Smooth muscle cell (in vitro differentiated cells): Measurements from ENCODE around the gene APLP2. TPM values are rescaled to one million over a fixed set of nuclear protein-coding genes. Genes with fewer than 3 reads are reported as not detected.

Experiments used
- DNase-seq: peaks from one replicate; lab custom pipeline; 2025; ENCODE audit not compliant: unreplicated experiment; lab: John Stamatoyannopoulos, UW
- H2AFZ ChIP-seq: fragments of 200-600 bp; sonication (generic); 2 replicates; pipeline ENCODE4 v1.6.0; 2016; ENCODE audit warnings: antibody characterized with exemption, low read depth, mild to moderate bottlenecking
- H3F3A ChIP-seq: fragments of 200-600 bp; sonication (generic); 2 replicates; pipeline ENCODE4 v1.6.0; 2017; ENCODE audit warnings: antibody characterized with exemption, low read depth
- H3K27ac ChIP-seq: fragments of 200-600 bp; sonication (generic); 2 replicates; pipeline ENCODE4 v1.5.1; 2016; ENCODE audit warnings: low read depth, mild to moderate bottlenecking
- H3K27me3 ChIP-seq: fragments of 200-600 bp; sonication (generic); 2 replicates; pipeline ENCODE4 v1.6.1; 2016; ENCODE audit warnings: low read depth, mild to moderate bottlenecking
- H3K36me3 ChIP-seq: fragments of 200-600 bp; sonication (generic); 2 replicates; pipeline ENCODE4 v1.5.1; 2016; ENCODE audit warnings: low read depth
- H3K4me1 ChIP-seq: fragments of 200-600 bp; sonication (generic); 2 replicates; pipeline ENCODE4 v1.5.1; 2016; ENCODE audit warnings: low read depth
- H3K4me2 ChIP-seq: fragments of 200-600 bp; sonication (generic); 2 replicates; pipeline ENCODE4 v1.6.0; 2016; ENCODE audit warnings: mild to moderate bottlenecking
- H3K4me3 ChIP-seq: fragments of 200-600 bp; sonication (generic); 2 replicates; pipeline ENCODE4 v1.5.1; 2016; ENCODE audit warnings: mild to moderate bottlenecking
- H3K79me2 ChIP-seq: fragments of 200-600 bp; sonication (generic); 2 replicates; pipeline ENCODE4 v1.6.0; 2016; ENCODE audit warnings: low read depth, mild to moderate bottlenecking
- H3K9ac ChIP-seq: fragments of 200-600 bp; sonication (generic); 2 replicates; pipeline ENCODE4 v1.6.0; 2016; ENCODE audit warnings: low read depth
- H3K9me3 ChIP-seq: fragments of 200-600 bp; sonication (generic); replicated peaks from 2 replicates; pipeline ENCODE4 v1.5.1; 2016; ENCODE audit warnings: low read depth
- H4K20me1 ChIP-seq: fragments of 200-600 bp; sonication (generic); 2 replicates; pipeline ENCODE4 v1.6.0; 2016; ENCODE audit warnings: low read depth
- WGBS: methylation state at CpG from one replicate; pipeline ENCODE4 v1.1.7; 2016; ENCODE audit warnings: low lambda C conversion rate; 5-methylcytosine and 5-hydroxymethylcytosine counted together
- polyA plus RNA-seq: library from polyadenylated mRNA; unstranded; fragments of >200 nt; fragmentation: Nextera tagmentation; extraction: Ambion mirVana; gene quantifications from 2 replicates; pipeline ENCODE4 v1.2.1, GENCODE V29; 2016
- total RNA-seq: library from RNA; depleted of rRNA; stranded (reverse); fragments of >200 nt; gene quantifications from 2 replicates; pipeline ENCODE4 v1.2.3, GENCODE V29; 2014
- TF ChIP-seq, protein P1 (sequence below): fragments of 200-600 bp; sonication (generic); IDR thresholded peaks from 2 replicates; pipeline ENCODE4 v1.5.1; 2017; ENCODE audit warnings: borderline replicate concordance, mild to moderate bottlenecking, antibody characterized with exemption; ENCODE audit not compliant: insufficient read depth, poor library complexity, severe bottlenecking

The APLP2 gene
- total and polyA plus RNA-seq, 2 experiments from 2014 or later, result 121 to 146 TPM

DNA sequence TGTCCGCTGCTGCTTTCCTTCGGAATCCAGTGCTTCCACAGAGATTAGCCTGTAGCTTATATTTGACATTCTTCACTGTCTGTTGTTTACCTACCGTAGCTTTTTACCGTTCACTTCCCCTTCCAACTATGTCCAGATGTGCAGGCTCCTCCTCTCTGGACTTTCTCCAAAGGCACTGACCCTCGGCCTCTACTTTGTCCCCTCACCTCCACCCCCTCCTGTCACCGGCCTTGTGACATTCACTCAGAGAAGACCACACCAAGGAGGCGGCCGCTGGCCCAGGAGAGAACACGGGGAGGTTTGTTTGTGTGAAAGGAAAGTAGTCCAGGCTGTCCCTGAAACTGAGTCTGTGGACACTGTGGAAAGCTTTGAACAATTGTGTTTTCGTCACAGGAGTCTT lies 74.4 kb downstream of the APLP2 start:
- DNase-seq, result no peak
- 84% methylated on average over 10 of the region's 10 CpGs for WGBS
- H3K9me3 ChIP-seq, result no peaks in the 10 kb centered on the region

DNA sequence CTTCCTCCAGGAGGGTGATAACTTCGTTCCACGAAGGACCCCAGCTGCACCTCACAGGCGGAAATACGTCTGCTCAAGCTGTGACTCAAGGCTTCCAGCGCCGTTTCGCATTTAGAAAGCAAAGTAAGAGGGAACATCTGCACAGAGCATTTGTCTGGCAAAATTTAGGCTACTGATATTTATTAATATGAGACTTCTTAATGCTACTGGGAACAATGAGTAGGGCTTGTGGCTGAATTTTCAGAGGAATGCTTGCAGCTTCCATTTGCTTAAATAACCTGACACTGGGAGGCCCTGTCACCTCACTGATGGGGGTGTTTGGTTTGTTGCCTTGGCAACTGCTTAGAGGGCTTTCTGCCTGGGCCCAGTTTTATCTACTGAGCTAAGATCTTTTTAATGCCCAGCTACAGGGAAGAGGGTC lies 75.2 kb downstream of the APLP2 start:
- H4K20me1 ChIP-seq, result no peaks in the 10 kb centered on the region
- H3K9me3 ChIP-seq, result no peaks in the 10 kb centered on the region
- H3K4me3 ChIP-seq, result no peak overlapping the region
- H3K79me2 ChIP-seq, result no peaks in the 10 kb centered on the region
- DNase-seq, result no peak
- no peaks in the 10 kb centered on the region for H3F3A ChIP-seq
- WGBS, result 93% methylated on average over 7 of the region's 7 CpGs
- H3K9ac ChIP-seq, result no peak overlapping the region
- H3K4me2 ChIP-seq, result no peak overlapping the region
- no peak overlapping the region for H3K27ac ChIP-seq
- no peaks in the 10 kb centered on the region for H3K27me3 ChIP-seq
- H2AFZ ChIP-seq, result no peak overlapping the region
- TF ChIP-seq, protein P1, sequence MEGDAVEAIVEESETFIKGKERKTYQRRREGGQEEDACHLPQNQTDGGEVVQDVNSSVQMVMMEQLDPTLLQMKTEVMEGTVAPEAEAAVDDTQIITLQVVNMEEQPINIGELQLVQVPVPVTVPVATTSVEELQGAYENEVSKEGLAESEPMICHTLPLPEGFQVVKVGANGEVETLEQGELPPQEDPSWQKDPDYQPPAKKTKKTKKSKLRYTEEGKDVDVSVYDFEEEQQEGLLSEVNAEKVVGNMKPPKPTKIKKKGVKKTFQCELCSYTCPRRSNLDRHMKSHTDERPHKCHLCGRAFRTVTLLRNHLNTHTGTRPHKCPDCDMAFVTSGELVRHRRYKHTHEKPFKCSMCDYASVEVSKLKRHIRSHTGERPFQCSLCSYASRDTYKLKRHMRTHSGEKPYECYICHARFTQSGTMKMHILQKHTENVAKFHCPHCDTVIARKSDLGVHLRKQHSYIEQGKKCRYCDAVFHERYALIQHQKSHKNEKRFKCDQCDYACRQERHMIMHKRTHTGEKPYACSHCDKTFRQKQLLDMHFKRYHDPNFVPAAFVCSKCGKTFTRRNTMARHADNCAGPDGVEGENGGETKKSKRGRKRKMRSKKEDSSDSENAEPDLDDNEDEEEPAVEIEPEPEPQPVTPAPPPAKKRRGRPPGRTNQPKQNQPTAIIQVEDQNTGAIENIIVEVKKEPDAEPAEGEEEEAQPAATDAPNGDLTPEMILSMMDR, result no peak
- H3K4me1 ChIP-seq, result no peaks in the 10 kb centered on the region
- no peaks in the 10 kb centered on the region for H3K36me3 ChIP-seq

More for the DNA sequence above, 74.4 kb downstream of the APLP2 start:
- Histone ChIP-seq H3K27ac (no peak overlapping the region), H3K27me3 (no peaks in the 10 kb centered on the region), H3K4me3 (no peak overlapping the region), H3K4me1 (no peaks in the 10 kb centered on the region), H3K4me2 (no peak overlapping the region), H2AFZ (no peak overlapping the region), H3K9ac (no peak overlapping the region), H3F3A (no peaks in the 10 kb centered on the region), H4K20me1 (no peaks in the 10 kb centered on the region), H3K79me2 (no peaks in the 10 kb centered on the region), H3K36me3 (no peaks in the 10 kb centered on the region)
- TF ChIP-seq, protein P1, result no peak

DNA sequence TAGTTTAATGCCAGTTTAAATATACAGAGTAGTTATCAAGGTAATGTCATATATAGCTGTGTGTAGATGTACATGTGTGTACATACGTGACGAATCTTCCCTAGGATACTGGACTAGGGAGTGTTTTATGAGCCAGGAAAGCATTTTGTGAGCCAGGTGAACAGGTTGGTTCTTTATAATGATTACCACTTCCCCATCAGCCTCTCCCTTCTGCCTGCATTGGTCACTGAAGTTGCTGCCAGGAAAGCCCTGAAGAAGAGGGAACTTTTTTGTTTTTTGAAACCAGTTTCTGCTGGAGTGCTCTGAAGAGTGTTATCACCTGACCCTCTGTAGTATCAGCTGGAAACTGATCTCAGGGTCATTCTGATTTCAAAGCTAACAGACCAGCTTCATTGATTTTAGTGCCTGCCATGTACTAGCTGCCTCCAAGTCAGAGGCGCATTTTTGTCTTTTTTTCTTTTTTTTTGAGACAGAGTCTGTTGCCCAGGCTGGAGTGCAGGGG lies 75.7 kb downstream of the APLP2 start:
- no peak overlapping the region for H3K4me3 ChIP-seq
- no peak overlapping the region for H3K27ac ChIP-seq
- H4K20me1 ChIP-seq, result no peaks in the 10 kb centered on the region
- H3K27me3 ChIP-seq, result no peaks in the 10 kb centered on the region
- H3K4me1 ChIP-seq, result no peaks in the 10 kb centered on the region
- H3K9ac ChIP-seq, result no peak overlapping the region
- no peak overlapping the region for H2AFZ ChIP-seq
- H3K36me3 ChIP-seq, result no peaks in the 10 kb centered on the region
- H3K79me2 ChIP-seq, result no peaks in the 10 kb centered on the region
- H3K9me3 ChIP-seq, result no peaks in the 10 kb centered on the region
- DNase-seq, result no peak
- 95% methylated on average over 3 of the region's 3 CpGs for WGBS
- no peak overlapping the region for H3K4me2 ChIP-seq
- TF ChIP-seq, protein P1, result no peak
- H3F3A ChIP-seq, result no peaks in the 10 kb centered on the region

DNA sequence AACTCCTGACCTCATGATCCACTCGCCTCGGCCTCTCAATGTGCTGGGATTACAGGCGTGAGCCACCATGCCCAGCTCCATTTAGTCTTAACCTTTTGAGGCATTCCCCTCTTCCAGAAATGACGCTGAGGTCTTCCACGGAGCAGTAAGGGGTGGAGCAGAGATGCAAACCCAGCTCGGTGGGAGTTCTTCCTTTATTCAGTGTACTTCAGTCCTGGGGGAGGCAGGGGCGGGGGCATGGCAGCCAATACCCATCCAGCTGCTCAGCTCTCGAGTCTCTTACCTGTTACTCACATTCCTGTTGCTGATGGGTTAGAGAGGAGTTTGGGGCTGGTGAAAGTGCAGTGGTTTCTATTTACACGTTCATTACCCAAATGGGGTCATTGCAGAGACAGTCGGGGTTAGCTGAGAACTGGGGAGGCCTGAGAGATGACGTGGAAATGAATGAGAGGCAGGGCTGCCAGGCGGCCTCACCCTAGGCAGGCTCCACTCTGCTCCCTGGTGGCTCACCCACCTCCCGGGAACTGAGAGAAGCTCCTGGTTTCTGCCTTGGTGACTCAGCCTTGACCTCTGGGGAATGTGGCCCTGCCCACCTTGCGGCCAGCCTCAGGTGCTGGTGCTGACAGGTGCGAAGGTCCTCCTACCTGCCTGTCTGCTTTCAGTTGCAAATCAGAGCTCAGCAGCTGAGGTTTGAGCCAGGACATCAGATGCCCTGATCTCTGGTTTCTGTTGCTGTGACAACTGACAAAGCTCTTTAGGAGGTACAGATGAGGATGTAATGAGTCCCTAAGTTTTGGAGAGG lies 76.5 kb downstream of the APLP2 start:
- Histone ChIP-seq H2AFZ (no peak overlapping the region), H3K36me3 (no peaks in the 10 kb centered on the region), H3K9ac (no peak overlapping the region), H3K9me3 (no peaks in the 10 kb centered on the region), H3K79me2 (no peaks in the 10 kb centered on the region), H3K27ac (peak overlapping the region; percentile 49), H3K4me2 (no peak overlapping the region), H3K27me3 (no peaks in the 10 kb centered on the region), H4K20me1 (no peaks in the 10 kb centered on the region), H3K4me3 (no peak overlapping the region), H3K4me1 (no peaks in the 10 kb centered on the region), H3F3A (no peaks in the 10 kb centered on the region)
- TF ChIP-seq, protein P1, result peak; percentile 18
- DNase-seq, result no peak
- WGBS, result 58% methylated on average over 15 of the region's 15 CpGs
